HT1080 (cell line): ENCODE data around the gene TMEM259. TPM values are rescaled to one million over a fixed set of nuclear protein-coding genes. Genes with fewer than 3 reads are reported as not detected.

ENCODE experiments used
- DNase-seq: peaks from one replicate; pipeline ENCODE4 v3.0.0-alpha.2; 2015; ENCODE audit warnings: low read depth
- total RNA-seq: library from RNA; depleted of rRNA; stranded (reverse); fragments of >200 nt; shearing (Covaris generic); gene quantifications from 2 replicates; pipeline ENCODE4 v1.2.3, GENCODE V29; 2014

Gene TMEM259
- total RNA-seq, 1 experiment from 2014 or later, result 127 TPM

DNA sequence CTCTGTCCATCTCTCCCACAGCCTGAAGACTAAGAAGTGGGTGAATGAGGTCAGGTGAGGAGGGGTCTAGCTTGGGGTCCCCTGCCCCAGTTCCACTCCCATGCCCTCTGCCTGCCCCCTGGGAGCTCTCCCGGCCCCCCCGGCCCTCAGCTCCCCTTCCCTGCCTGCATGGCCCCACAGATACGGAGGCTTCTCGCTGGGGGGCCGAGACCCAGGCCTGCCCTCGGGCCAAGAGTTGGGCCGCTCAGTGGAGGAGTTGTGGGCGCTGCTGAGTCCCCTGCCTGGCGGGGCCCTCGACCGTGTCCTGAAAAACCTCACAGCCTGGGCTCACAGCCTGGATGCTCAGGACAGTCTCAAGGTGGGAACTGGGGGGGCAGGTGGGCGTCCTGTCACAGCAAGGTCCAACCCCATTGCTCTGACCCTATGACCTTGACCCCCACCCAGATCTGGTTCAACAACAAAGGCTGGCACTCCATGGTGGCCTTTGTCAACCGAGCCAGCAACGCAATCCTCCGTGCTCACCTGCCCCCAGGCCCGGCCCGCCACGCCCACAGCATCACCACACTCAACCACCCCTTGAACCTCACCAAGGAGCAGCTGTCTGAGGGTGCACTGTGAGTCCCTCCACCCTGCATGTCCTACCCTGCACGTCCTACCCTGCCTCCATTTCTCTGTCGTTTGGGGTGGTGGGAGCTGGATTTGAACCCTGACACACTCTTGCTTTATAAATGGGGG, 35.1 kb upstream of the TMEM259 start:
- DNase-seq, result no peak

DNA sequence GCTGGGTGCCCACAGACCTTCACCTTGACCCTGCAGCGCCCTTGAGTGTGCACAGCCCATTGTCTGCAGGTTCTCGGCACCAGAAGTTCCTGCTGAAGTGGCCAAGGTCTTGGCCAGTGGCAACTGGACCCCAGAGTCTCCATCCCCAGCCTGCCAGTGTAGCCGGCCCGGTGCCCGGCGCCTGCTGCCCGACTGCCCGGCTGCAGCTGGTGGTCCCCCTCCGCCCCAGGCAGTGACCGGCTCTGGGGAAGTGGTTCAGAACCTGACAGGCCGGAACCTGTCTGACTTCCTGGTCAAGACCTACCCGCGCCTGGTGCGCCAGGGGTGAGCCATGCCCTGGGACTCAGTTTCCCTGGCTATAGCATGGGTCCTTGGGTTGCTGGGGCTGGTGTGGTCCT, 34.1 kb upstream of the TMEM259 start:
- no peak for DNase-seq

DNA sequence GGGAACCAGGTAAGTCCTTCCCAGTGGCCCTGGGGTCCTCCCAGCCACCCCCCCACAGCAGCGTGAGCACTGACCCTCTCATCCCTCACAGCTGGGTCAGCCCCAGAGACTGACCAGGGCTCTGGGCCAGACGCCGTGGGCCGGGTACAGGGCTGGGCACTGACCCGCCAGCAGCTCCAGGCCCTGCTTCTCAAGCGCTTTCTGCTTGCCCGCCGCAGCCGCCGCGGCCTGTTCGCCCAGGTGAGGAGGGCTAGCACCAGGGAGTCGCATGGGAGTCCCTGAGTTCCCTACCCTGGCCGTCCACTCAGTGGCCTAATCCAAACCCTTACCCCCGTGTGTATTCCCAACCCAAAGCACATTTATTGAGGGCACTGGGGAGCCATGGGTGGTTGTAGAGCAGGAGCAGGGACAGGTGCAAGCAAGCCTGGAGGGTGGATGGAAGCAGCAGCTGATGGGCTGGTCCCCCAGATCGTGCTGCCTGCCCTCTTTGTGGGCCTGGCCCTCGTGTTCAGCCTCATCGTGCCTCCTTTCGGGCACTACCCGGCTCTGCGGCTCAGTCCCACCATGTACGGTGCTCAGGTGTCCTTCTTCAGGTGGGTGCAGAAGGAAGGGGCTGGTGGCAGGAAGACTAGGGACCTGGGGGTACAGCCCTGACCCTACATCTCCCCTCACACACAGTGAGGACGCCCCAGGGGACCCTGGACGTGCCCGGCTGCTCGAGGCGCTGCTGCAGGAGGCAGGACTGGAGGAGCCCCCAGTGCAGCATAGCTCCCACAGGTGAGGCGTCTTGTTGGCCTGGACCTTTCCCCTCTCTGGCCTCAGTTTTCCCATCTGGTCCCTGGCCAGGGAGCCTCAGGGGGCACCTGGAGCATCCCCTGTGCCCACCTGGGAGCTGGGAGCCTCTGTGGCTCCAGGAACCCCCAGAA, 33.4 kb upstream of the TMEM259 start:
- no peak for DNase-seq

DNA sequence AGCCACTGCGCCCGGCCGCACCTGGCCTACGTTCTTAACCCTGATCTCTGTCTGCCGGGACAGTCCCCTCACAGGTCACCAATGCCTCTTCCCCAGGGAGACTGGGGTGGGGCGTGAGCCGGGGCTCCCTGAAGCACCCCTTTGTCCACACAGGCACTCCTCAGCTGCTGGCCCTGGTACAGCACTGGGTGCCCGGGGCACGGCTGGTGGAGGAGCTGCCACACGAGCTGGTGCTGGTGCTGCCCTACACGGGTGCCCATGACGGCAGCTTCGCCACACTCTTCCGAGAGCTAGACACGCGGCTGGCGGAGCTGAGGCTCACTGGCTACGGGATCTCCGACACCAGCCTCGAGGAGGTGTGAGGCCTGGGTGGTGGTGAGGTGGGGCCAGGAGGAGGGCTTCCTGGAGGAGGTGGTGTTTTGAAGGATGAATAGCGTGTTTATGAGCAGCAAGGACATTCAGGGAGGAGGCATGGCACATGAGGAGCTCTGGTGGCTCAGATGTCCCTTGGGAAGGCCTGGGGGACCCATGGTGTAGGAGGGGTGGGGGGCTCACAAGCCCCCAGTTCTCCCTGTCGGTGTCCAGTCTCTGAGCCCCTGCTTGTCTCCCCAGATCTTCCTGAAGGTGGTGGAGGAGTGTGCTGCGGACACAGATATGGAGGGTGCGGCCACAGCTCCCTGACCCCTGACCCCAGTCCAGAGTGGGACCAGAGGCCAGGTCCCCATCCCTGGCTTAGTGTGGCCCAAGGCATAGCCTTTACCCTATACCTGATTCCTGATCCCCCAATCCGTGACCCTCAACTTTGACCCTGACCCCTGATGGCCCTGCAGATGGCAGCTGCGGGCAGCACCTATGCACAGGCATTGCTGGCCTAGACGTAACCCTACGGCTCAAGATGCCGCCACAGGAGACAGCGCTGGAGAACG, 32.5 kb upstream of the TMEM259 start:
- no peak for DNase-seq

DNA sequence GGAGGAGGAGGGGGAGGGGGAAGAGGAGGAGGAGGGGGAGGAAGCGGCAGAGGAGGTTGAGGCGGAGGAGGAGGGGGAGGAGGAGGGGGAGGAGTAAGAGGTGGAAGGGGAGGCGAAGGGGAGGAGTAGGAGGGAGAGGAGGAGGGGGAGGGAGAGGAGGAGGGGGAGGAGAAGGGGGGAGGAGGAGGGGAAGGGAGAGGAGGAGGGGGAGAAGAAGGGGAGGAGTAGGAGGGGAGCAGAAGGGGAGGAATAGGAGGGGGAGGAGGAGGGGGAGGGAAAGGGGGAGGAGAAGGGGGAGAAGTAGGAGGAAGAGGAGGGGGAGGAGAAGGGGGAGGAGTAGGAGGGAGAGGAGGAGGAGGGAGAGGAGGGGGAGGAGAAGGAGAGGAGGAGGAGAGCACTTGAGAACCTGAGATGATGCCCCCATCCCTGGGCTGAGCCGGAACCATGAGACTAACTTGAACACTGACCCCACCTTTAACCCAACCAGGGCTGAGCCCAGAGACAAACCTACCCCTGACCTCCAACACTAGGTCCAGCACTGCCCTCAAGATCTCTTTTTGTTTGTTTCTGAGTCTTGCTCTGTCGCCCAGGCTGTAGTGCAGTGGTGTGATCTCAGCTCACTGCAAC, 31.5 kb upstream of the TMEM259 start:
- no peak for DNase-seq

DNA sequence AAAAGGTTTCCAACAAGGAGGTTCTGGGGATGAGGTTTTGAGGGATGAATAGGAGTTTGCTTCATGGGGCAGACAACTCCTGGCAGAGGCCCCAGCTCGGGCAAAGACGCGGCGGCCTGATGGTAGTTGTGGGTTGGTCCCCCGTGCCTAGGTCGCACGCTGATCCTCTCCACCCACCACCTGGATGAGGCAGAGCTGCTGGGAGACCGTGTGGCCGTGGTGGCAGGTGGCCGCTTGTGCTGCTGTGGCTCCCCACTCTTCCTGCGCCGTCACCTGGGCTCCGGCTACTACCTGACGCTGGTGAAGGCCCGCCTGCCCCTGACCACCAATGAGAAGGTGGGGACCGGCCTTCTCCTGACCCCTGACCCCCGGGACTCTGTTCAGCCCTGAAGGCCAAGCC, 30.9 kb upstream of the TMEM259 start:
- no peak for DNase-seq

DNA sequence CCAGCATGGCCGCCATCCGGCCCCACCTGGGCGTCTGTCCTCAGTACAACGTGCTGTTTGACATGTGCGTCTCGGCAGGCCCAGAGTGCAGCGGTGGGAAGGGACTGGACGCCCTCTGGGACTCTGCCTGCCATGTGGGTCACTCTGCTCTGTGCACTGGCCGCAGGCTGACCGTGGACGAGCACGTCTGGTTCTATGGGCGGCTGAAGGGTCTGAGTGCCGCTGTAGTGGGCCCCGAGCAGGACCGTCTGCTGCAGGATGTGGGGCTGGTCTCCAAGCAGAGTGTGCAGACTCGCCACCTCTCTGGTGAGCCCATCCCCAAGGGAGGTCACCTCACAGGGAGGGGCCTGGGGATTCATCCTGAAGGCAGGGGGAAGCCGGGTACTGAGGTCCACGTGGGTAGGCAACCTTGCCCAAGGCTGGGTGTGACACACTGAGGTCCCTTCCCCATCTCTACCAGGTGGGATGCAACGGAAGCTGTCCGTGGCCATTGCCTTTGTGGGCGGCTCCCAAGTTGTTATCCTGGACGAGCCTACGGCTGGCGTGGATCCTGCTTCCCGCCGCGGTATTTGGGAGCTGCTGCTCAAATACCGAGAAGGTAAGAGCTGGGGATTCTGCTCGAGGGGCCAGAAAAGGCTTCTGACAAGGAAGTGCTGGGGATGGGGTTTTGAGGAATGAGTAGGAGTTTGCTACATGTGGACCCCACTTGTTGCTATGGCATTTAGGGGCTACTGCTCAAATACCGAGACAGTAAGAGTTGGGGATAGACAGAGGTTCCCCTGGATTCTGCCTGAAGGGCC, 30.3 kb upstream of the TMEM259 start:
- no peak for DNase-seq

DNA sequence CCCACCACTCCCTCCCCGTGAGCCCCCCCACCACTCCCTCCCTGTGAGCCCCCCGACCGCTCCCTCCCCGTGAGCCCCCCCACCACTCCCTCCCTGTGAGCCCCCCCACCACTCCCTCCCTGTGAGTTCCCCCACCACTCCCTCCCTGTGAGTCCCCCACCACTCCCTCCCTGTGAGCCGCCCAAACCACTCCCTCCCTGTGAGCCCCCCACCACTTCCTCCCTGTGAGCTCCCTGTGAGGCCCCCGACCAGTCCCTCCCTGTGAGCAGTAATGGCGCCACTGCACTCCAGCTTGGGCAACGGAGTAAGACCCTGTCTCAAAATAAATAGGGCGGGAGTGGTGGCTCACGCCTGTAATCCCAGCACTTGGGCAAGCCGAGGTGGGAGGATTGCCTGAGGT, 28.9 kb upstream of the TMEM259 start:
- no peak for DNase-seq

DNA sequence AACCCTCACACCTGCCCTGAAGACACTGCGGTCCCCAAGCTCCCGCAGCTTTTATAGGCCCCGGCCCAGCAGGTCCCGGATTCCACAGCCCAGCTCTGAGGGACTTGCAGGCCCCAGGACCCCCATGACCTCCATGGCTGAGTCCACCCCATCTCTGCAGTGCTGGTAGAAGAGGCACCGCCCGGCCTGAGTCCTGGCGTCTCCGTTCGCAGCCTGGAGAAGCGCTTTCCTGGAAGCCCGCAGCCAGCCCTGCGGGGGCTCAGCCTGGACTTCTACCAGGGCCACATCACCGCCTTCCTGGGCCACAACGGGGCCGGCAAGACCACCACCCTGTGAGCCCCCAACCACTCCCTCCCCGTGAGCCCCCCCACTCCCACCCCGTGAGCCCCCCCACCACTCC, 28.2 kb upstream of the TMEM259 start:
- DNase-seq, result no peak

DNA sequence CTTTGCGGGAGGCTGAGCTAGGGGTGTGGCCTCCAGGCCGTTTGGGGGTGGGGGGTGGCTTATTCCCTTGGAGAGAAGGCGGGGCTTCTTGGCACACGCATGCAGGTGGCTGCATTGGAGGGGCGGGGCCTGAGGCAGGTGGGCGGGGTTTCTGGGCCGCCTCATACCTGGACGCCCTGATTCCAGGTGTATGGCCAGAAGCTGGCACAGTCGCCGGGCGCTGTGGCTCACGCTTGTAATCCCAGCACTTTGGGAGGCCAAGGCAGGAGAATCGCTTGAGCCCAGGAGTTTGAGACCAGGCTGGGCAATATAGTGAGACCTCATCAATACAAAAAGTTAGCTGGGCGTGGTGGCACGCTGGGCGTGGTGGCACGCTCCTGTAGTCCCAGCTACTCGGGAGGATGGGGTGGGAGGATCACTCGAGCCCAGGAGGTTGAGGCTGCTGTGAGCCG, 26.8 kb upstream of the TMEM259 start:
- DNase-seq, result no peak

DNA sequence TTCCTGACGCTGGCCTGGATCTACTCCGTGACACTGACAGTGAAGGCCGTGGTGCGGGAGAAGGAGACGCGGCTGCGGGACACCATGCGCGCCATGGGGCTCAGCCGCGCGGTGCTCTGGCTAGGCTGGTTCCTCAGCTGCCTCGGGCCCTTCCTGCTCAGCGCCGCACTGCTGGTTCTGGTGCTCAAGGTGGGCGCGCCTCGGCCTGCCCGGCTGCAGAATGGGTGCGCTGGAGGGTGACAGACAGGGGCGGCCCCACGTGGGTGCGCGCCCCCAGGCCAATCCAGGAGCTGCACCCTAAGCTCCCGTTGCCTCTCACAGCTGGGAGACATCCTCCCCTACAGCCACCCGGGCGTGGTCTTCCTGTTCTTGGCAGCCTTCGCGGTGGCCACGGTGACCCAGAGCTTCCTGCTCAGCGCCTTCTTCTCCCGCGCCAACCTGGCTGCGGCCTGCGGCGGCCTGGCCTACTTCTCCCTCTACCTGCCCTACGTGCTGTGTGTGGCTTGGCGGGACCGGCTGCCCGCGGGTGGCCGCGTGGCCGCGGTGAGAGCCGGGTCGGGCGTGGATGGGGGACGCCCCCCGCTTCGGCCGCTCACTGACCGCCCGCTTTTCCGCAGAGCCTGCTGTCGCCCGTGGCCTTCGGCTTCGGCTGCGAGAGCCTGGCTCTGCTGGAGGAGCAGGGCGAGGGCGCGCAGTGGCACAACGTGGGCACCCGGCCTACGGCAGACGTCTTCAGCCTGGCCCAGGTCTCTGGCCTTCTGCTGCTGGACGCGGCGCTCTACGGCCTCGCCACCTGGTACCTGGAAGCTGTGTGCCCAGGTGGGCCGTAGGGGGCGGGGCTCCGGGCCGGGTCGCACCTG, 26.1 kb upstream of the TMEM259 start:
- no peak for DNase-seq

DNA sequence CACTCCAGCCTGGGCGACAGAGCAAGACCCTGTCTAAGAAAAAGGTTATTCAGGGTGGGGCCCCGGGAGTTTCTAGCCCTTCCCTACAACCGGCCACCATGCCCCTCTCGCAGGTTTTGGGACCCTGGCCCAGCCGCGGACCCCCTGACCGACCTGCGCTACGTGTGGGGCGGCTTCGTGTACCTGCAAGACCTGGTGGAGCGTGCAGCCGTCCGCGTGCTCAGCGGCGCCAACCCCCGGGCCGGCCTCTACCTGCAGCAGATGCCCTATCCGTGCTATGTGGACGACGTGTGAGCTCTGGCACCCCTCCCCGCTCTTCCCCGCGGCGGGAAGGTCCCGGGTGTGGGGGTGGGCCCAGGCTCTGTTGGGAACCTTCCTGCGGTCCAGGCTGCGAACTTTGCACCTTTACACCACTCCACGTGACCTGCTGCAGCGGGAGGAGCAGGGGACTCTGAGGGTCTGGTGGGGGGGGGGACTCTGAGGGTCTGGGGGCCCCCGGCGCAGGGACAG, 25.2 kb upstream of the TMEM259 start:
- no peak for DNase-seq

DNA sequence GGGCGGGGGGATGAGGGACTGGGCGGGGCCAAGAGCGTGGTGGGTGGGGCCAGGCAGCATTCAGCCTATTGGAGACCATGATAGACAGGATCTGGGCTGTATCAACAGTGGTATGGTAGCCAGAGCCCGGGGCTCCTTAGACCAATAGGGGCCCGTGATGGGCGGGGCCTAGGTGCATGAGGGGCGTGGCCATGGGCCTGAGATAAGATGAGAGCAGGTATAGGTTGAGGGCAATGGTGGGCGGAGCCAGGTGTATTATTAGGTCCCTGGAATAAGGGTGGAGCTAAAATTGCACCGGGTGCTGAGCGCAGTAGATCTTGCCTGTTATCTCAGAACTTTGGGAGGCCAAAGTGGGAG, 24.3 kb upstream of the TMEM259 start:
- no peak for DNase-seq

DNA sequence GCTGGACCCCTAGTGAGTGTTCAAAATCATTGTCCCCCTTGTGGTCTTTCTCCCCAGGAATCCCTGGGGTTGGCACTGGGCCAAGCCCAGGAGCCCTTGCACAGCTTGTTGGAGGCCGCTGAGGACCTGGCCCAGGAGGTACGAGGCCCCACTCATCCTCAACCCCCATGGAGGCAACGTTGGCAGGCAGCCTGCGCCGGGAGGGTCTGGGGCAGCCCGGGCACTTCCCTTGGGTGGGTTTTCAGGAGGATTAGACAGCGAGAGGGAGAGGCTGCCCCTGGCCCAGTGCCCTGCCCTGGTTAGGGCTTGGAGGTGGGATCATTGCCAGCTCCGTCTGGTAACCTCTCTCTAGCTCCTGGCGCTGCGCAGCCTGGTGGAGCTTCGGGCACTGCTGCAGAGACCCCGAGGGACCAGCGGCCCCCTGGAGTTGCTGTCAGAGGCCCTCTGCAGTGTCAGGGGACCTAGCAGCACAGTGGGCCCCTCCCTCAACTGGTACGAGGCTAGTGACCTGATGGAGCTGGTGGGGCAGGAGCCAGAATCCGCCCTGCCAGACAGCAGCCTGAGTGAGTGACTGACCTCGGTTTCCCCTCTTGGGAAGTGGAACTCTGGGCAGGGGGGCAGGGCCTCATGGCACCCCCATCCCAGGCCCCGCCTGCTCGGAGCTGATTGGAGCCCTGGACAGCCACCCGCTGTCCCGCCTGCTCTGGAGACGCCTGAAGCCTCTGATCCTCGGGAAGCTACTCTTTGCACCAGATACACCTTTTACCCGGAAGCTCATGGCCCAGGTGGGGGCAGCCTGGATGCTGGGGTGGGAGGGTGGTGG, 22.0 kb upstream of the TMEM259 start:
- no peak for DNase-seq

DNA sequence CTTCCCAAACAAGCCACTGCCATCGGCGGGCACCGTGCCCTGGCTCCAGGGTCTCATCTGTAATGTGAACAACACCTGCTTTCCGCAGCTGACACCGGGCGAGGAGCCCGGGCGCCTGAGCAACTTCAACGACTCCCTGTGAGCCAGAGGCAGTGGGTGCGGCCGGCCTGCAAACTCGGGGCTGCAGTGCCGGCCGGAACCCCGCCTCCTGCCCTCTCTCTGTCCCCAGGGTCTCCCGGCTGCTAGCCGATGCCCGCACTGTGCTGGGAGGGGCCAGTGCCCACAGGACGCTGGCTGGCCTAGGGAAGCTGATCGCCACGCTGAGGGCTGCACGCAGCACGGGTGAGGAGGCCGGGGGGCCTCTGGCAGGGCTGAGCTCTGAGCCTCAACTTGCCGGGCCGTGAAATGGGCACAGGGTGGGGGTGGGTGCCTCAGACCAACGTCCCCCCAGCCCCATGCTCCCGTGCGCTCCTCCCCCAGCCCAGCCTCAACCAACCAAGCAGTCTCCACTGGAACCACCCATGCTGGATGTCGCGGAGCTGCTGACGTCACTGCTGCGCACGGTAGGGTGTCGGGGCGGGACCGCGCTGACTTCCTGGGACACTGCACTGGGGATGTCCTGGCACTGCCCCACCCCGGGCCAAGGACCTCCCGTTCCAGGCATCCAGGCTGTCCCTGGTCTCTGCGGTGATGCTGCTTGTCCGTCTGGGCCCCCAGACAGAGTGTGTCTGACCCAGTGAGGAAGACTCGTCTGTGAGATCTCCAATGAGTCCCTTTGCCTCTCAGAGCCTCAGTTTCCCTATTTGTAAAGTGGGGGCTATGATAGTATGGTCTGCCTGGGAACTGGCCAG, 21.1 kb upstream of the TMEM259 start:
- no peak for DNase-seq

DNA sequence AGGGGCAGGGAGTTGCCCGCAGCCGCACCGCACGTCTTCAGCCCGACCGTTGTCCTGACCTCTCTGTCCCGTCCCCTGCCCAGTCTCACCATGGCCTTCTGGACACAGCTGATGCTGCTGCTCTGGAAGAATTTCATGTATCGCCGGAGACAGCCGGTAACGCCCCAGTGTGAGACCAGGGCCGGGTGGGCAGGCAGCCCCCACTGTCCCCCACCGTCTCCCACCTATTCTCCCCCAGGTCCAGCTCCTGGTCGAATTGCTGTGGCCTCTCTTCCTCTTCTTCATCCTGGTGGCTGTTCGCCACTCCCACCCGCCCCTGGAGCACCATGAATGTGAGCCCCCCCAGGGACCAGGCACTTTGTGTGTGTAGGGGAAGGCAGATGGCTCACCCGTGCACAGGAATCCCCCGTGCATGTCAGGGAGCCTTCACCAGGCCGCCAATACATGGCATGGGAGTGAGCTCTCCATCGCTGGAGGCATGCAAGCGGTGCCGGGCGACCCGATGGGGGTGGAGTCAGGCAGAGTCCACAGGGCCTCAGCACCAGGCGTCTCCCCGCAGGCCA, 20.4 kb upstream of the TMEM259 start:
- no peak for DNase-seq
